GM12874 (cell line): ENCODE results near the gene FSTL4.

ENCODE experiments used
- TF ChIP-seq, protein P1 (sequence below): IDR thresholded peaks from 2 replicates; pipeline ENCODE4 v1.5.1; 2011; ENCODE audit warnings: low read depth, mild to moderate bottlenecking, control low read depth, low read length, moderate library complexity; ENCODE audit not compliant: insufficient read depth

FSTL4 gene

DNA sequence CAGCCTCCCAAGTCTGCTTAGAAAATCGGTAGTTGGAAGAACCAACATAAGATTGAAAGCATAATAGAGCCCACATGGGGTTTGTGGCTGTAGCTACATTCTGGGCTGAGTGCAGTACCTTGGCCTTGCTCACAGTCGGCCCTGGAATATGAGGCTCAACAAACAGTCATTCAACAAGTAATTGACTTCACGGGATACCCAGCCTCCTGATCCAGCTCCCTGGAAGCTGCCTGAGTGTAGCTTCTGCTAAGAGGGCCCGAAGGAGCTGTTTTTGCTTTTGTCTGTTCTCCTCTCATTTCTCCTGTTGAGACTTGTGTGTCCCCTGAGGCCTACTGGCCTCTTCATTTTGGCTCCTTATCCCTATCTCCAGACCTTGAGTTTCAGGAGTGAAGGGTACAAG is 389.8 kb downstream of the FSTL4 start:
- TF ChIP-seq, protein P1, sequence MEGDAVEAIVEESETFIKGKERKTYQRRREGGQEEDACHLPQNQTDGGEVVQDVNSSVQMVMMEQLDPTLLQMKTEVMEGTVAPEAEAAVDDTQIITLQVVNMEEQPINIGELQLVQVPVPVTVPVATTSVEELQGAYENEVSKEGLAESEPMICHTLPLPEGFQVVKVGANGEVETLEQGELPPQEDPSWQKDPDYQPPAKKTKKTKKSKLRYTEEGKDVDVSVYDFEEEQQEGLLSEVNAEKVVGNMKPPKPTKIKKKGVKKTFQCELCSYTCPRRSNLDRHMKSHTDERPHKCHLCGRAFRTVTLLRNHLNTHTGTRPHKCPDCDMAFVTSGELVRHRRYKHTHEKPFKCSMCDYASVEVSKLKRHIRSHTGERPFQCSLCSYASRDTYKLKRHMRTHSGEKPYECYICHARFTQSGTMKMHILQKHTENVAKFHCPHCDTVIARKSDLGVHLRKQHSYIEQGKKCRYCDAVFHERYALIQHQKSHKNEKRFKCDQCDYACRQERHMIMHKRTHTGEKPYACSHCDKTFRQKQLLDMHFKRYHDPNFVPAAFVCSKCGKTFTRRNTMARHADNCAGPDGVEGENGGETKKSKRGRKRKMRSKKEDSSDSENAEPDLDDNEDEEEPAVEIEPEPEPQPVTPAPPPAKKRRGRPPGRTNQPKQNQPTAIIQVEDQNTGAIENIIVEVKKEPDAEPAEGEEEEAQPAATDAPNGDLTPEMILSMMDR = no peak

DNA sequence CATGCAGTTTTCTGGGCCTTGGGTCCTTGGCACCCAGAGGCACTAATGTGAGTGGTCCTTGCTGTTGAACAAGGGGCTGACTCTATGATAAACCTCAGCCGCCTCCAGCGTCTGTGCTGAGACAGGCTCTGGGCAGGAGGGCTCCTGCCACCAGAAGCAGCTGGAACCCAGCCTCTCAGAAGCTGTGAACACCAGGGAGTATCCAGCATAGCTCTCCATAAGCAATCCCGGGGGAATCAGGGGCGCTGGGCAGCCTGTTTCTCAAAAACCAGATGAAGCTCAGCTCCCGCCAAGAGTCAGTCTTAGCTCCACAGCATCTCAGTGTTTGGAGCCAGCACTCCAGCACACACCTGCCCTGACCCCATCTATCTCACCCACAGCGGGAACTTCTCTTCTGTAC is 390.3 kb downstream of the FSTL4 start:
- TF ChIP-seq, protein P1 = no peak

GRCh38 chr5:133220851-133221674 is 391.3 kb downstream of the FSTL4 start:
- TF ChIP-seq, protein P1 = no peak

- TF ChIP-seq, protein P1 = no peak
These were observed 393.0 kb downstream of the FSTL4 start for GRCh38 chr5:133219296-133219695.

DNA sequence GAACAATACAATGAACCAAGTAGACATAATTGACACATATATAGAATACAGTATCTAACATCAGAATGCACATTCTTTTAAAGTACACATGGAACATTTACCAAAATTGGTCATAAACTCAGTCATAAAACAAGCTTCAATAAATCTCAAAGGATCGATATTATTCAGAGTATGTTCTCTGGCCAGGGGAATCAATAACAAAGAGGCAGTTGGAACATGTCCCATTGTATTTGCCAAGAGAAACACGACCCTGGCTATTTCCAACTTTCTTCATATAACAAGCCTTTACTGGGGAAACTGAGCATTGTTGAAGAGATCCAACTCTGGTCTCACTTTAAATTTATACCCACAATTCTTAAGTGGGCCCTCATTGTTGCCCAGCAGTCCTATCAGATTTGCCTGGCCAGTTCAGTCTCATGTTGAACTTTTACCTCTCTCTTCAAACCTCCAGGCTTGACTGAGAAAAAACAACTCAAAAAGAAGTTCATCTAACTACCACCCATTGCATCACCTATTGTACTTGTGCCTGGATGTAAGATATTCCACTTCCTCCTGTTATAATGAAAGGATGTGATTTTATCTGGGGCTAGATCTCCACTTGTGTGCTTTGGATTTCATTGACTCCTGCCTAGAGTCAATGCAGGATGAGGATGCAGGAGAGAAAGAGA is 398.1 kb downstream of the FSTL4 start:
- TF ChIP-seq, protein P1 = no peak

GRCh38 chr5:133205649-133206048 is 406.7 kb downstream of the FSTL4 start:
- TF ChIP-seq, protein P1 = no peak

DNA sequence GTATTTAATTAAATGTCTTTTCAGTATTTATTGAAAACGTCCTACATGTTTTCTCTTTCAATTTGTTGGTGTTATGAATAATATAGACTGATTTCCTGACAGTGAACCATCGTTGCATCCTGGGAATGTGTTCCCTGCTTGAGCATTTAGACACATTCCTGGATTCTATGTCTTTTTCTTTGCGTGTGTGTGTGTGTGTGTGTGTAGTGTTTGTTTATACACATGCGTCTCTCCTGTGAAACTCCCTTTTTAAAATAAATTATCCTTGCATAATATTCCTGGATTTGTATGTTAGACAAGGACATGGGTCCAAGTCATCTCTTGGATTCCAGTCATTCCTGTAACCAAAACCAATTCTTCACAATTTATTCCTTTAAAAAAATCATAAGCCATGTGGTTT is 407.1 kb downstream of the FSTL4 start:
- TF ChIP-seq, protein P1 = no peak
